ENCODE data around the gene ZNRF3. TPM values are rescaled to one million over a fixed set of nuclear protein-coding genes. Genes with fewer than 3 reads are reported as not detected.

The ZNRF3 gene
- total RNA-seq, 1 donor from 2014 or later: 0.69 TPM

DNA sequence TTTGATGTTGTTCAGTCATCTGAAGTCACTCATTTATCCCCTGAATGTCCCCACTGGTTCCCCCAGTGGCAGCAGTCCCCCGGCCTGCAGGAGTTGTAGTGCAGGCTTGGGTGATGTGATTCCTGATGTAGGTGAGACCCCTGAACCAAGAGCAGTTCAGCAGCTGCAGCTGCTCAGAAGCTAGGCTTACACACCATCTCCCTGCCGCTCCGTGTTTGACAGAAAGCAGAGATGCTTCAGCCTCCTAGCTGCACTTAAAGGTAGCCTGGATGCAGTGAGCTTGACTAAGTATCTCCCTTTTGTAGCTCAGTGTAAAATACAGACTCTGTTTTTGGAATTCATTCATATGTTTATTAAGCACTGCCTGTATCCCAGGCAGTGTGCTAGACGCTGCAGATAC lies 130.9 kb downstream of the ZNRF3 start:
- CTCF ChIA-PET: interaction anchor here (1.5 kb wide), 1 partner anchor 26 kb away, joined by 5 read pairs; no protein-coding TSS in a partner anchor
- H3K4me3 Mint-ChIP-seq: no peak overlapping the region
- TF ChIP-seq, protein P1, sequence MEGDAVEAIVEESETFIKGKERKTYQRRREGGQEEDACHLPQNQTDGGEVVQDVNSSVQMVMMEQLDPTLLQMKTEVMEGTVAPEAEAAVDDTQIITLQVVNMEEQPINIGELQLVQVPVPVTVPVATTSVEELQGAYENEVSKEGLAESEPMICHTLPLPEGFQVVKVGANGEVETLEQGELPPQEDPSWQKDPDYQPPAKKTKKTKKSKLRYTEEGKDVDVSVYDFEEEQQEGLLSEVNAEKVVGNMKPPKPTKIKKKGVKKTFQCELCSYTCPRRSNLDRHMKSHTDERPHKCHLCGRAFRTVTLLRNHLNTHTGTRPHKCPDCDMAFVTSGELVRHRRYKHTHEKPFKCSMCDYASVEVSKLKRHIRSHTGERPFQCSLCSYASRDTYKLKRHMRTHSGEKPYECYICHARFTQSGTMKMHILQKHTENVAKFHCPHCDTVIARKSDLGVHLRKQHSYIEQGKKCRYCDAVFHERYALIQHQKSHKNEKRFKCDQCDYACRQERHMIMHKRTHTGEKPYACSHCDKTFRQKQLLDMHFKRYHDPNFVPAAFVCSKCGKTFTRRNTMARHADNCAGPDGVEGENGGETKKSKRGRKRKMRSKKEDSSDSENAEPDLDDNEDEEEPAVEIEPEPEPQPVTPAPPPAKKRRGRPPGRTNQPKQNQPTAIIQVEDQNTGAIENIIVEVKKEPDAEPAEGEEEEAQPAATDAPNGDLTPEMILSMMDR (IDR thresholded peaks at IDR 0.05): no peak
- no peak overlapping the region for H3K27ac Mint-ChIP-seq
- DNase-seq: no peak
- H3K9me3 Mint-ChIP-seq: peaks cover 4% of the 10 kb centered on the region
- intact Hi-C loops (cut with micrococcal nuclease): no loop called here
- H3K36me3 Mint-ChIP-seq (ENCODE audit: low read depth): no peaks in the 10 kb centered on the region
- H3K4me1 Mint-ChIP-seq: peaks cover 8% of the 10 kb centered on the region
- ATAC-seq (ENCODE audit: low read depth): no peak
- POLR2A ChIA-PET: no interaction called here
- peaks cover 19% of the 10 kb centered on the region for H3K27me3 Mint-ChIP-seq

GRCh38 chr22:29014773-29015172 lies 131.4 kb downstream of the ZNRF3 start:
- H3K4me1 Mint-ChIP-seq: peaks cover 8% of the 10 kb centered on the region
- DNase-seq (no peak), ATAC-seq (ENCODE audit: low read depth) (no peak)
- peaks cover 19% of the 10 kb centered on the region for H3K27me3 Mint-ChIP-seq
- POLR2A ChIA-PET: no interaction called here
- H3K9me3 Mint-ChIP-seq: peaks cover 4% of the 10 kb centered on the region
- no peaks in the 10 kb centered on the region for H3K36me3 Mint-ChIP-seq (ENCODE audit: low read depth)
- CTCF ChIA-PET: interaction anchor here (1.5 kb wide), 1 partner anchor 26 kb away, joined by 5 read pairs; no protein-coding TSS in a partner anchor
- TF ChIP-seq, protein P1 (IDR thresholded peaks at IDR 0.05): no peak
- H3K4me3 Mint-ChIP-seq: no peak overlapping the region
- no peak overlapping the region for H3K27ac Mint-ChIP-seq
- intact Hi-C loops (cut with micrococcal nuclease): no loop called here

- no peak for ATAC-seq (ENCODE audit: low read depth)
- DNase-seq: no peak
- no peak overlapping the region for H3K27ac Mint-ChIP-seq
- peaks cover 14% of the 10 kb centered on the region for H3K27me3 Mint-ChIP-seq
- no peaks in the 10 kb centered on the region for H3K36me3 Mint-ChIP-seq (ENCODE audit: low read depth)
- no peak overlapping the region for H3K4me3 Mint-ChIP-seq
- peaks cover 4% of the 10 kb centered on the region for H3K9me3 Mint-ChIP-seq
- TF ChIP-seq, protein P1 (IDR thresholded peaks at IDR 0.05): no peak
- intact Hi-C loops (cut with micrococcal nuclease): no loop called here
- ChIA-PET CTCF (no interaction called here), POLR2A (no interaction called here)
- H3K4me1 Mint-ChIP-seq: peaks cover 8% of the 10 kb centered on the region
Measured at GRCh38 chr22:29016067-29016938, 132.9 kb downstream of the ZNRF3 start.

DNA sequence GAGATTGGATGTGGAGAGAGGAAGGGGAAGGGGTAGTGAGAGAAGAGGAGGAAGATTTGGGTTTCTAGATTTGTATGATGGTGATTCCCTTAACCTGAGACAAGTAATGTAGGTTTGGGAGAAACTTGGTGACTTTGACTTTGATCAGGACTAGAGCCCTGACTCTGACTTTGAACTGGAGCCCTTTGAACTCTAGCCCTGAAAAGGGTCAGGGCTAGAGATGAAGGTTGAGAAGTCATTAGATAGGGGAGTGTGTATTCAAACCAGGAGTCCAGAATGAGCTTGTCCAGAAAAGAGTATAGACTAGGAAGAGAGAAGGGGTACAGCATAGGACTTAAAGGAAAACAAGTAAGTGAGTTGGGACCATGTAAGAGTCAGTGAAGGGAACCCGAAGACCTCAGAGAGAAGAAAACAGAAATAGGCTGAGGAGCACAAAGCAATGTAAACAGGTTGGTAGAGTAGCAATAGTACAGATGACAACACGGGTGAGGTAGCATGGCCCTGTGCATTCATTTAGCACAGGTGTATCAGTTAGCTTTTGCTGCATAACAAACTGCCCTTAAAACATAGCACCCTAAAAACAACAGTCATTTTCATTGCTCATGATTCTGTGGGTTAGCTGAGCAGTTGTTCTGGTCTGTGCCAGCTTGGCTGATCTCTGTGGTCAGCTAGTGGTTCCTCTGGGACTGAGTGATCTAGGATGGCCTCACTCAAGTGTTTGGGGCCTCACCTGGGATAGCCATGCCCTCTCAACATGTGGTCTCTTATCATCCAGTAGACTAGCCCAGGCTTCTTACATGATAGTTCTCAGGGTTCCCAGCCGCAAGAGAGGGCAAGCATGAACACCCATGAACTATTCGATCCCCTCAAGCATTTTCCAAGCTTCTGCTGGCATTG lies 135.2 kb downstream of the ZNRF3 start:
- ATAC-seq (ENCODE audit: low read depth): no peak
- peaks cover 4% of the 10 kb centered on the region for H3K9me3 Mint-ChIP-seq
- DNase-seq: no peak
- H3K27me3 Mint-ChIP-seq: peaks cover 19% of the 10 kb centered on the region
- ChIA-PET POLR2A (no interaction called here), CTCF (interaction anchor here (1.1 kb wide), 1 partner anchor 22 kb away, joined by 4 read pairs; no protein-coding TSS in a partner anchor)
- H3K4me3 Mint-ChIP-seq: no peak overlapping the region
- intact Hi-C loops (cut with micrococcal nuclease): no loop called here
- TF ChIP-seq, protein P1 (IDR thresholded peaks at IDR 0.05): no peak
- H3K27ac Mint-ChIP-seq: no peak overlapping the region
- no peaks in the 10 kb centered on the region for H3K36me3 Mint-ChIP-seq (ENCODE audit: low read depth)
- H3K4me1 Mint-ChIP-seq: peaks cover 8% of the 10 kb centered on the region

Data from activated B cell treated with CpG ODN at 0.5 μM for 24 hours (primary cell).